NCI-H2171 treated with DMSO at 0.1 percent for 48 hours (cell line): ENCODE data around the gene SNIP1.
"Not testable (repeated sequence)": the region's sequence is repeated elsewhere in the genome, so short reads cannot be mapped to it uniquely, and the experiment has no call there.

Experiments used
- DNase-seq: peaks from one replicate; lab custom pipeline; 2025; lab: John Stamatoyannopoulos, UW

Gene SNIP1

DNA sequence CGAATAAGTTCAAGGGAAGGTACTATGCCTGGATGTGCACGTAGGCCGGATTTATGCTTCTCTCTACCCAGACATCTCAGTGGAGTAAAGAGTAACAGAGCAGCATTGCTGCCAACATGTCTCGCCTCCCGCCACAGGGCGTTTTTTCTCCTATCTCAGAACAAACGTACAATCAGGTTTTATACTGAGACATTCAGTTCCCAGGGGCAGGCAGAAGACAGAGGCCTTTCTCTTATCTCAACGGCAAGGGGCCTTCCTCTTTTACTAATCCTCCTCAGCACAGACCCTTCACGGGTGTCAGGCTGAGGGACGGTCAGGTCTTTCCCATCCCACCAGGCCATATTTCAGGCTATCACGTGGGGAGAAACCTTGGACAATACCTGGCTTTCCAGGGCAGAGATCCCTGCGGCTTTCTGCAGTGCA is 5.9 kb upstream of the SNIP1 start:
- not testable (repeated sequence) for DNase-seq

DNA sequence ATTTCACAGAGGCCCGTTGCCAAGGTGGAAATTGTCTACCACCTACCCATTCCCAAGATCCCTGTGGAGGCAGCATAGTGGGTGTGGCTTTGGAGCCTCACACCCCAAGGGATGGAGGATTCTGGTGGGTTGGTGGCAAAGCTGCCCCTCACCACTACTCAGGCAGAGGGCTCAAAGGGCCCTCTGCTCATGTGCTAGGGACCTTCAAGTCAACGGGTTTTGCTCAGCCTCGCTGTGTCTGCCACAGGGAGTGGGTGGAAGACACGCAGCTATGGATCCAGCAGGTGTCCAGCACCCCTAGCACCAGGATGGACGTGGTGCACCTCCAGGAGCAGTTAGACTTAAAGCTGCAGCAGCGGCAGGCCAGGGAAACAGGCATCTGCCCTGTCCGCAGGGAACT is 5.0 kb upstream of the SNIP1 start:
- DNase-seq, result no peak

DNA sequence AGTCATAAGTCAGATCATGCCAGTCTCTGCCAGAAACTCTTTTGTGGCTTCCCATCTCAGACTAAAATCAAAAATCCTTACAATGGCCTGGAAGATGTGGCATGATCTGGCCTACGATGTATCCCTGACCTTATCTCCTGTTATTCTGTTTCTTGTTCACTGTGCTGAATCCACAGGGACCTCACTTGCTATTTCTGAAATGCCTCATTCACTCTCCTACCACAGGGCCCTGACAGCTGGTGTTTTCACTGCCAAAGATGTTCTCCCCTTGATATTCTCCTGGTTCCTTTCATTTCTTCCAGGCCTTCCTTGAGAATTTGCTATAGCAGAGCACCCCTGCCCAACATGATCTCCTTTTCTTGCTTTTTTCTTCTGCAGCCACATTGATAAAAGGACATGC is 4.3 kb upstream of the SNIP1 start:
- DNase-seq, result peak; percentile 5

DNA sequence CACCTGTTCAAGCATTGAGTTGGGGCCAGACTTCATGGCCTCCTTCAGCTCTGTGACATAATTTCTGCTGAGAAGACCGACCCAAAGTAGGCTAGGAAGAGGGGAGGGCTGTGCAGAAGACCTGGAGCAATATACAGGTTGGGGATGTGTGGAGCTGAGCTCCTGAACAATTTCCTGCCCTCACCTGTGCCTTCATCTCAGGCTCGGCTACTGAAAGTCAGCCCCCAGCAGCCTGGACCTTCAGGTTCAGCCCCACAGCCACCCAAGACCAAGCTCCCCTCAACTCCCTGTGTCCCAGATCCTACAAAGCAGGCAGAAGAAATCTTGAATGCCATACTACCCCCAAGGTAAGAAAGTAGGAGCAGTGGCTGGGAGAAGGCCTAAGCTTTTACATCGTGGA is 3.3 kb upstream of the SNIP1 start:
- no peak for DNase-seq

DNA sequence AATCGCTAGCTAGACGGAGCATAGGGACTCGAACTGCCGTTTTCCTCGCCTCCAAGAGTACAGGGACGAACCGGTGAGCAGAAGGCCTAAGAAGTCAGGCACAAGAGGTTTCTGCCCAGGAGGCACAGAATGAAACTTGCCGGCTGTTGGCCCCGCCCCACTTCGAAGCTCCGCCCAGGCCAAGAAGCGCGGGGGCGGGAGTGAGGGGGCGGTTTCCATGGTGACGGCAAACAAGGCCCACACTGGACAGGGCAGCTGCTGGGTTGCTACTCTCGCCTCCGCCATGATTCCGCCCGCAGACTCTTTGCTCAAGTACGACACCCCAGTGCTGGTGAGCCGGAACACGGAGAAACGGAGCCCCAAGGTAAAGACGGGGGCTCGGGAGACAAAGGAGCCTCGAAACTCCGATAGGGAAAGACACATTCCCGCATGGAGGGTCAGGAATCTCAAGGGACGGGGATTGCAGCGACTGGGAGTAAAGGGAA is 2.7 kb upstream of the SNIP1 start, which contains the start of gene DNALI1:
TSS of gene DNALI1 (plus strand) at position 229 of the 485 bp plus-strand sequence. CDS start at position 284, 55 bp downstream.
- DNase-seq, result no peak

DNA sequence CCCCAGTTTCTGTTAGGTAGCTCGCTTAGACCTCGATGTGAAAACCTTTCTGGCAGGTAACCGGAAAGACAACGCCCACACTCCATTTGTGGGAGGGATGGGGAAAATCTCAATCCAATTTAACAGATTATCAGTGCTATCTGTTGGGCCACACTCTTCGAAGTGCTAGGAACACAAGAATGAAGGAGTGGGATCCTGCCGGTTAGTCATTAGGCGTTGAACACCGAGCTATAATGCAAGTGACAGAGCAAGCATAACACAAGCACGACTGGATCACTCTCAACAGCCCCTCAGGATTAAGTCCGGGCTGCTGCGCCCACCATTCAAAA is 531 bp downstream of the SNIP1 start:
- no peak for DNase-seq

DNA sequence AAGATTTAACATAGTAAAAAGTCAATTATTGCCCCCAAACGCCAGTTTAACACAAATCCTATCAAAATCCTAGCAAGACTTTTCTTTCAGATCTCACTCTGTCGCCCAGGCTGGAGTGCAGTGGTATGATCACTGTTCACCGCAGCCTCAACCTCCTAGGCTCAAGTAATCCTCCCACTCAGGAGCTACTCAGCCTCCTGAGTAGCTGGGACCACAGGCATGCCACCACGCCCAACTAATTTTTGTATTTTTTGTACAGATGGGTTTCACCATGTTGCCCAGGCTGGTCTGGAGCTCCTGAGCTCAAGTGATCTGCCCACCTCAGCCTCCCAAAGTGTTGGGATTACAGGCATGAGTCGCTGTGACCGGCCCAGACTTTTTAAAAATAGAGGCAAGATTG is 4.8 kb downstream of the SNIP1 start:
- DNase-seq, result no peak

DNA sequence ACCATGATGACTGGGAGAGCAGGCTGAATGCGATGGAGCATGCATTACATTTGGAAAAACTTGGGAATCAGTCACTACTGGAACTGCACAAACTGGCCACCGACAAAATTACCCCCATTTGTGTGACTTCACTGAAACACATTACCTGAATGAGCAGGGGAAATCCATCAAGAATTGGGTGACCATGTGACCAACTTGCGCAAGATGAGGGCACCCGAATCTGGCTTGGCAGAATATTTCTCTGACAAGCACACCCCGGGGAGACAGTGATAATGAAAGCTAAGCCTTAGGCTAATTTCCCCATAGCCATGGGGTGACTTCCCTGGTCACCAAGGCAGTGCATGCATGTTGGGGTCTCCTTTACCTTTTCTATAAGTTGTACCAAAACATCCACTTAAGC is 9.1 kb downstream of the SNIP1 start:
- no peak for DNase-seq

DNA sequence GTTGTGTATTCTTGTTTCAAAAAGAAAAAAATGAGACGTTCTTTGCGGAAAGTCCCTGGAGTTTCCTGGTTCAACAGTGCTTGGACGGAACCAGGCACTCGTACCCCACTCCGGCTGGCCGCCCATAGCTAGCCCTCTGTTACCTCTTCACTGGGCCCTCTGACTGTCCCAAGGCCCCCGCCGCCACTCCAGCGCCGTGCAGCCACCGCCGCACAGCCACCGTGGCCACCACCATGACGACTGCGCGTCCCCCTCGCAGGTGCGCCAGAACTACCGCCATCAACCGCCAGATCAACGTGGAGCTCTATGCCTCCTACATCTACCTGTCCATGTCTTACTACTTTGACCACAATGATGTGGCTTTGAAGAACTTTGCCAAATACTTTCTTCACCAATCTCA is 9.6 kb downstream of the SNIP1 start:
- DNase-seq, result no peak

DNA sequence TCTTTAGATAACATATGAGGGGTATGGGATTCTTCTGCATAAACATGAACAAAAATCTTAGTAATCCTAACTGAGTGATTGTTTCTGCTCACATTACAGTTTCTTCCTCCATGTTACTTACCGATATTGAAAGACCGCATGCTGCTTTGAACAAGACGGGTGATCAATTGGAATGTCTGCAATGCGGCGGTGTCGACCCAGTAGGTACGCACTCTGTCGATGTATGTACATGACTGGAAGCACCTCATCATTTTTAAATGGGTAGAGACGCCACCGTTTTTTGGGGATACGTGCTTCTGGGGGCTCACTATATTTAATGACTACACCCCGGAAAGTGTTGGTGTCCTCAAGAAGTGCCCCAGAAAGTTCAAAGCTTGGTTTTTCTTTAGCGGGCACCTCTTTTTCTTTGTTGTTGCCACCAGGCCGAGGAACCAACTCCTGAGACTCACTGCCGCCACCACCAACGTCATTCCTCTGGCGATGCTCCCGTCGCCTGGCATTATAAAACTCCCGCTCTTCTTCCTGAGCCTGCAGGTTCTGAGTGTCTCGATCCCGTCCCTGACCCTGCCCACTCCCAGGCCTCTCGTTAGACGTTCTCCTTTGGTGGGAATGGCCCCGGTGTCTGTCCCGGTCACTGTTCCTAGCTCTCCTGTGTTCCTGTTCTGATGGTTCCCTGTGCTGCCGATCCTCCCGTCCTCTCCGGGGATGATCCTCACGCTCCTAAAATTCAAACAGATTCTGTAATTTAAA is 13.9 kb downstream of the SNIP1 start:
- no peak for DNase-seq

DNA sequence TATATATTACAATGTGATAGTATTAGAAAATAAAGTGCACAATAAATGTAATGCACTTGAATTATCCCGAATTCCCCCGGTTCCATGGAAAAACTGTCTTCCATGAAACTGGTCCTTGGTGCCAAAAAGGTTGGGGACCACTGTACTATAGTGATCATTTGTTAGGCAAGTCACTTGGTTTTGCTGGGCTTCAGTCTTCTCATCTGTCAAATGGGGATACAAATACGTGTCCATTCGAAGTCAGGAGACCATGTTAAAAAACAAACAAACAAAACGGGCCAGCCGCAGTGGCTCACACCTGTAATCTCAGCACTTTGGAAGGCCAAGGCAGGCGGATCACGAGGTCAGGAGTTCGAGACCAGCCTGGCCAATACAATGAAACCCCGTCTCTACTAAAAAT is 14.9 kb downstream of the SNIP1 start:
- DNase-seq, result not testable (repeated sequence)

DNA sequence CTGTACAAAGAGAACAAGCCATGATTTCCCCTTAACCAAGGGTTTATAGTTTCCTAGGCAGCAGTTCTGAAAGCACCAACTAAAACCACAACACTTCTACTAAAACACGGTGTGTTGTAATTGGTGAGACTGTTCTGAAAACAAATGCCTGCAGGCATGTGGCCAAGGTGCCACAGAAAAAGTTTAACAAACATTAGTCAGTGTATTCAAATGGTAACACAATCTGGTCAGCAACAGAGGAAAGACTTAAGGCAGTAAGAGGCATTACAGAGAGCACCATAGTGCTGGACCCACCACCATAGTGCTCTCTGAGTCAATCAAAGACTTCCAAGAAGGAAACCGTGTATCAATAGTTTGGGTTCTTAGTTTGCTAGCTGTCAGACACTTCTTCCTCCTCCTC is 16.7 kb downstream of the SNIP1 start:
- DNase-seq, result no peak

DNA sequence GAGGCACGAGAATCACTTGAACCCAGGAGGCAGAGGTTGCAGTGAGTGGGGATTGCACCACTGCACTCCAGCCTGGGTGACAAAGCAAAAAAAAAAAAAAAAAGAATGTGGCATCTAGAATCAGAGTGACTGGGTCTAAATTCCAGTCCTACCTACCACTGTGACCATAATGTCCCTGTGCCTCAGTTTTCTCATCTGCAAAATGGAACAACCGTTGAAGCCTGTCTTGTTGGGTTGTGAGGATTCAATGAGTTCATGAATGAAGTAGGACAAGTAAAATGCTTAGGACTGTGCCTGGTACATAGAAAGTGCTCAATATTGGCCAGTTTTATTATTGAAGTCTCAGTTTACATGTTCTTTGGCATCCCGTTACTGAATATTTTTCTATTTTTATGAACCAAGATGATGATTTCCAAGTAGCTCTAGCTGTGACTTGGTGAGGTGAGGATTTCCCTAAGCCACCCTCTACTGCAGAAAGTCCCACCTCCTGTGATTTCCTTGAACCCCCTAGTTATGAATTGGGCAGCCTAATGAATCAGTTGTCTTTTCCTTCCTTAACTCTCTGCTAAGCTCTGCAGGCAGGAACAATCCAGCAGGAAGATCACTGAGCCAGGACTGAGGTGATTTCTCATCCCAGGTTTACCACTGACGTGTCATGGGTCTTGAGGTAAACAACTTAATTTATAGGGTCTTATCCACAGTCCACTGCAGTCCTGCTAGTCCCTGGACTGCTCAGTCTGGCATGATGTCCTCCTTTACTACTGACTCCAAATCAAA is 20.6 kb downstream of the SNIP1 start:
- no peak for DNase-seq

DNA sequence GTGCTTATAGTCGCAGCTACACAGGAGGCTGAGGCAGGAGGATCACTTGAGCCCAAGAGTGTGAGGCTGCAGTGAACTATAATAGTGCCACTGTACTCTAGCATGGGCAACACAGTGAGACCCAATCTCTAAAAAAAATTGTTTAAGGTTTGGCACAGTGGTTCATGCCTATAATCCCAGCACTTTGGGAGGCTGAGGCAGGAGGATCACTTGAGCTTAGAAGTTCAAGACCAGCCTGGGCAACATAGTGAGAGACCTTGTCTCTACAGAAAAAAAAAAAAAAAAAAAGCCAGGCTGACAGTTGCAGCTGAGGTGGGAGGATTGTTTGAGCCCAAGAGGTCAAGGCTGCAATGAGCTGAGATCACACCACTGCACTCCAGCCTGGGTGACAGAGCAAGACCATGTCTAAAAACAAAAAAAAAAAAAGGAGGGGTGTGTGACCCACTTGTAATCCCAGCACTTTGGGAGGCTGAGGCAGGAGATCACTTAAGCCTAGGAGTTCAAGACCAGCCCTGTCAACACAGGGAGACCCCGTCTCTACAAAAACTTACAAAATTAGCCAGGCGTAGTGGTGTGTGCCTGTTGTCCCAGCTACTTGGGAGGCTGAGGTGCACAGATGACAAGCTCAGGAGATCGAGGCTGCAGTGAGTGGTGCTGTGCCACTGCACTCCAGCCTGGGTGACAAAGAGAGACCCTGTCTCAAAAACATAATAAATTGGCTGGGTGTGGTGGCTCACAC is 21.5 kb downstream of the SNIP1 start:
- not testable (repeated sequence) for DNase-seq

DNA sequence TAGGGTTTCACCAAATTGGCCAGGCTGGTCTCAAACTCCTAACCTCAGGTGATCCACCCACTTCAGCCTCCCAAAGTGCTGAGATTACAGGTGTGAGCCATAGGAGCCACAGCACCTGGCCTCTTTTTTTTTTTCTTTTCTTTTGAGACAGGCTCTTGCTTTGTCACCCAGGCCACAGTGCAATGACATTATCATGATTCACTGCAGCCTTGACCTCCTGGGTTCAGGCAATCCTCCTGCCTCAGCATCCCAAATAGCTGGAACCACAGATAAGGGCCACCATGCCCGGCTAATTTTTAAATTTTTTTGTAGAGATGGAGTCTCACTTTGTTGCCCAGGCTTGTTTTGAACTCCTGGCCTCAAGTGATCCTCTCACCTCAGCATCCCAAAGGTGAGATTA is 24.2 kb downstream of the SNIP1 start:
- DNase-seq, result not testable (repeated sequence)

DNA sequence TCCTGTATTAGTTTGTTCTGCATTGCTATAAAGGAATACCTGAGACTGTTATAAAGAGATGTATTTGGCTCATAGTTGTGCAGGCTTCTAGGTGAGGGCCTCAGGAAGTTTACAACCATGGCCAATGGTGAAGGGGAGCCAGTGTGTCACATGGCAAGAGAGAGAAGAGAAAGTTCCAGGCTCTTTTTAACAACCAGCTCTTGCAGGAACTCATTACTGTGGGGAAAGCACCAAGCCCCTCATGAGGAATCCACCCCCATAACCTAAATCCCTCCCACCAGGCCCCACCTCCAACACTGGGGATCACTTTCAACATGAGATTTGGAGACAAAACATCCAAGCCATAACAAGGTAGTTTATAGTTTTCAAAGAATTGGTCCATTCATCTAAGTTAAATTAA is 34.5 kb downstream of the SNIP1 start:
- DNase-seq, result no peak

DNA sequence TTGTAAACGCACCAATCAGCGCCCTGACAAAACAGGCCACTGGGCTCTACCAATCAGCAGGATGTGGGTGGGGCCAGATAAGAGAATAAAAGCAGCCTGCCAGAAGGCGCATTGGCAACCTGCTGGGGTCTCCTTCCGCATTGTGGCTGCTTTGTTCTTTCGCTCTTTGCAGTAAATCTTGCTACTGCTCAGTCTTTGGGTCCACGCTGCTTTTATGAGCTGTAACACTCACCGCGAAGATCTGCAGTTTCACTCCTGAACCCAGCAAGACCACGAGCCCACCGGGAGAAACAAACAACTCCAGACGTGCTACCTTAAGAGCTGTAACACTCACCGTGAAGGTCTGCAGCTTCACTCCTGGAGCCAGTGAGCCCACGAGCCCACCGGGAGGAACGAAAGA is 35.2 kb downstream of the SNIP1 start:
- not testable (repeated sequence) for DNase-seq

DNA sequence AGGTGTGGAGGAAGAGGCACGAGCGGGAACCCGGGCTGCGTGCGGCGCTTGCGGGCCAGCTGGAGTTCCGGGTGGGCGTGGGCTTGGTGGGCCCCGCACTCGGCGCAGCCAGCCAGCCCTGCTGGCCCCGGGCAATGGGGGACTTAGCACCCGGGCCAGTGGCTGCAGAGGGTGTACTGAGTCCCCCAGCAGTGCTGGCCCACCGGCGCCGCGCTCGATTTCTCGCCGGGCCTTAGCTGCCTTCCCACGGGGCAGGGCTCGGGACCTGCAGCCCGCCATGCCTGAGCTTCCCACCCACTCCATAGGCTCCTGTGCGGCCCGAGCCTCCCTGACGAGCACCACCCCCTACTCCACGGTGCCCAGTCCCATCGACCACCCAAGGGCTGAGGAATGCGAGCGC is 35.9 kb downstream of the SNIP1 start:
- not testable (repeated sequence) for DNase-seq

DNA sequence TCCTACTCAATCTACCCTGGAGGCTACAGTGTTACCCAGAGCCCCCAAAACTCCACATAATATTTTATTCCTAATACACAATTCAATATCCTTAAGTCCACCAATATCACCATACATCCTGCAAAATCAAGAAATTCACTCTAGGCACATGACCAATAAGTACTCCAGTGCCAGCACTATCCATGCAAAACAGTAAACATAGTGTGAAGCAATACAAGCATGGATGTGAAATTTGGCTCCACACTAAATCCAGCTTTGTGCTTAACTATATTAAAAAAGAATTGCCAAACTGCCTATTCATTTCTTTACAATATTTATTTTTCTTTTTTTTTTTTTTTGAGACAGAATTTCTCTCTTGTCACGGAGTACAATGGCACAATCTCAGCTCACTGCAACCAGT is 36.5 kb downstream of the SNIP1 start:
- DNase-seq, result no peak

DNA sequence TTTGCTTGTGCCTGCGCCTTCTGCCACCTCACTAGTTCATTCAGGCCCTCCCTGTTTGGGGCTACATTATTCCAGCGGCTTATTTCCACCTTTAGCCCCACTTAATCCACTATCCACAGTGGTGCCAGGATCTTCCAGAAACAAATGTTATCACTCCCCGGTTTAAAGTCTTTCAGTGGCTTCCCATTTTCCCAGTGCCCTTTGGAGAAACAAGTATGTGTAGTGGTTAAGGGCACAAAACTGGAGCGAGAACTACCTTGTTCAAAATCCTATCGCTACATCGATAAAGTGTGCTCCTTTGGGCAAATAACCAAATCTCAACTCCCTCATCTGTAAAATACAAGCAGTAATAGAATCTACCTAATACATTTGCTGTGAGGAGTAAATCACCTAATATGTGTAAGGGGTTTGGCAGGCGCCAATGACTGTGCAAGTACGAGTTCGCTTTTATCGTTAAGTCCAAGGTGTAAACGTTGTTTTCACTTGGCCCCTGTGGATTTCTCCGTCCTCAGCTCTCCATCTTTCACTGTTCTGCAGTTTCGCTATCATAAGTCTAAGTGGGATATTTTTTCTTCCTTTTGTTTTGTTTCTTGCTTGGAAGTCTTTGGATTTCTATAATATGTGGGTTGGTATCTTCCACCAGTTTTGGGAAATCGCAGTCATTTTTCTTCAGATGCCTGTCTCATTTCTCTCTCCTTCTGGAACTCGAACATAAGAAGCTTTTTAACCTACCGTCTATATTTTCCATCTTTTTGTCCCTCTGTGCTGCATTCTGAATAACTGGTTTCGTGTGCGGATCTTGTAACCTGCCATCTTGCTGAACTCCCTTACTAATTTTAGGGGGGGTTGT is 38.7 kb downstream of the SNIP1 start:
- DNase-seq, result no peak

DNA sequence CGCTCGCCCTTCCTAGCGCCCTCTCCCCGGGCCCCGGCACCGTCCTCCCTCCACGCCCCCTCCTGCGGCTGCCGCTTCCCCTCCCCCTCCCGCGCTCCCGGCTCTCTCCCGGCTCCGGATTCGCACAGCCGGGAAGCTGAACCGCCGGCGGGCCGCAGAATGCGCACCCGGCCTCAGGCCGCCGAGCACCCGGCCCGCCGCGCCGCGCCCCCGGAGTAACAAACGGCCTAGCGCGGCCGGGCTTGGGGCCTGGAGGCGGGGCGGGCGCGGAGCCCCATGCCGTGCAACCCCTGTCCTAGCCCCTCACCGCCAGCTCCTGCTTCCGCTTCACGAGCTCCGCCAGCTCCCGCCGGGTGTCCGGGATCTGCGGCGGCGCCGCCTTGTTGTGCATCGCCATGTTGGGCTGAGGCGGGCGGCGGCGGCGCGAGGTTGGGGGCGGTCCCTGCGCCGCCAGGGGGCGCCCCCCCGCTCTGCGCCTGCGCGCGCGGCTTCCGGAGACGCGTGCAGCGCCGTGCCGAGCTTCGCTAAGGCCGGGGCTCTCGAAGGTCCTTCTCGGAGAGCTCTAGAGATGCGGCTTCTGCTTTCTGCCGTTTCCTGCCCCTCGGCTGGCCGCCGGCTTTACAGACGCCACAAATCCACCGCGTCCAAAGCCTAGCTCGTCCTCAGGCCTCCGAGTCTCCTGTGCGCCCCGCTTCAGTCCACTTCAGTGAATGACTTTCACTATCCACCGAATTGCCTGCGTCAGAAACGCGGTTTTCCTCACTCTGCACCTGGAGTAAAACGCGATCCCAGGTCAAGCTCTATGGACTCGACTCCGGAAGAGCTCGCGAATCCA is 39.5 kb downstream of the SNIP1 start, which contains the start of gene MEAF6:
TSS of gene MEAF6 (minus strand) at position 417 of the 835 bp plus-strand sequence. CDS start at position 397, 20 bp downstream.
- peak; percentile 71 for DNase-seq
